Left renal pelvis (tissue), 4 donors: ENCODE measurements around the gene RAD23A. TPM values are rescaled to one million over a fixed set of nuclear protein-coding genes. Genes with fewer than 3 reads are reported as not detected.

ENCODE experiments used
- DNase-seq, 4 donors: peaks; one replicate each; pipeline ENCODE4 v3.0.0-alpha.2; 2013; ENCODE audit warnings: low read depth in 4 of 4, low spot score in 3 of 4
- polyA plus RNA-seq, 4 donors: library from polyadenylated mRNA; unstranded; fragments of 120-200 nt; gene quantifications; one replicate each; pipeline ENCODE4 v1.2.1, GENCODE V29; 2013; ENCODE audit not compliant: insufficient read length in 4 of 4

RAD23A gene
- polyA plus RNA-seq, 4 donors, result 68.2 to 96.0 (median 74.4) TPM

DNA sequence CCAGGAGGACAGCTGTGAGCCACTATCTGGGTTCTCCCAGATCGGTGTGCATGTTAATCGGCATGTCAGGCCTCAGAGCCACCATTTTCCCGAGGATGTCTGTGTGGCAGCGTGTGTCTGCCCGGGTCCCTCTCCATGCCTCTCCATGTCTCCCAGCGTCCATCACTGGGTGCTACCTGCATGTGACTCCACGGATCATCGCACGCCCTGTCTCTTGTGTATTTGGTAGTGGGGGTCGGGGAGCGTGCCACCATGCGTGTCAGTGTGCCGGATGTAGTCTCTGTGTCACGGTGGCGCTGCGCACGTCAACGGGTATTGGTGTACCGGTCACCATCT lies 55.5 kb downstream of the RAD23A start:
- DNase-seq, result no peak

DNA sequence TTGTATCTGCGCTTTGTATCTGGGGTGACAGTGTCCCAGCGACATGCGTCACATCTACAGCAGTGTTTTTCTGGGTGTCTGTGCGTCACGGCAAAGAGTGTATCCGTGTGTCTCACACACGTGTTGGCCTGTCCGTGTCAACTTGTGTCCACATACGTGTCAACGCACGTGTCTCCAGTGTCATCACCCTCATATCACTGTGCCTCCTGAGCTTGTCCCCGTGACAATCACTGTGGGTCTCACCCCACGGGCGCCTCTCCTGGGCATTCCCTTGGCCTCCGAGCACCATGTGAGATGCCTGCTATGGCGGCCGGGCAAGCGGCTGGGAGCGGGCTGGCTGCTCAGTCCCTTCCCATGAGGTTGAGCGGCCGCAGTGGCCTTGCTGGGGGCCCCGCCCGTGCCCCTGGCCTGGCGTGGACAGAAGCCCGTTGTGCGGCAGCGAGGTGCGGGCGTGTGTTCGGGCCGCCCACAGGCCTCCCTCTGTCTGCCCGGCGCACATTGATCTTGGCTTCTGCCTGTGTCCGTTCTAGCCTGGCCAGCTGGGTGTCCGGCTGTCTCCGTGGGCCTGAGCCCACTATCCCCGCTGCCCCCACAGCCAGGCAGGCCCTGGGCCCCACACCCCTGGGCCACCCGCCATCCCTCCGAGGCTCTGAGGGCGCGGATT lies 56.0 kb downstream of the RAD23A start:
- DNase-seq, result no peak

DNA sequence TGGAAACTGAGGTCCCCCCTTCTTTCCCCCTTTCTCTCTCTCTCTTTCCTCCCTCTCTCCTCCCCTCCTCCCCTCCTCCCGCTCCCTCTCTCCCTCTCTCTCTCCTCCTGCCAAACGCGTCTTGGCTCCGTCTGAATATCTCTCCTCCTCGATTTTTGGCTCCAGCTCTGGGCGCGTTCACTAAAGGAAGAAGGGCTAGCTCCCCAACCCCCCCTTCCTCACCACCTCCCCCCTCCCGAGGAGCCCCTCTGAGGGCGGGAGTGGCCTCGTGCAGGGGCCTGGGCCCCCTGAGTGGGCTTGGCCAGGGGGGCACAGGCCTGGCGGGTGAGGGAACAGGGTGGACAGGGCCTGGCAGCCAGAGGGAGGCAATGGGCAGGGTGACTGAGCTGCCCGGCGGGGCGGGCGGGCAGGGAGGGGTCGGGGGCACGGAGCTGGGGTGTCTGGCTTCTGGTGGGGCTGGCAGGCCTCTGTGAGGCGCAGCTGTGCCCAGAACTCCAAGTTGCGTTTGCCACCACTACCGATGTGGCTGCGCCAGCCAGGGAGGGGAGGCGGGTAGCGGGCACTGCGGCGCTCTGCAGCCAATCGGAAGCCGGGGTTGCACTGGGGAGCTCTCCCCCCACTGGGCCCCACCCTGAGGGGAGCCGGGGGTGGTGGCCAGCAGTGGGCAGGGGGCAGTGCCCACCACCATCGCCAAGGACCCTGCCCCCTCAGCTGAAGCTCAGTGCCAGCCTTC lies 56.7 kb downstream of the RAD23A start:
- DNase-seq, result no peak

DNA sequence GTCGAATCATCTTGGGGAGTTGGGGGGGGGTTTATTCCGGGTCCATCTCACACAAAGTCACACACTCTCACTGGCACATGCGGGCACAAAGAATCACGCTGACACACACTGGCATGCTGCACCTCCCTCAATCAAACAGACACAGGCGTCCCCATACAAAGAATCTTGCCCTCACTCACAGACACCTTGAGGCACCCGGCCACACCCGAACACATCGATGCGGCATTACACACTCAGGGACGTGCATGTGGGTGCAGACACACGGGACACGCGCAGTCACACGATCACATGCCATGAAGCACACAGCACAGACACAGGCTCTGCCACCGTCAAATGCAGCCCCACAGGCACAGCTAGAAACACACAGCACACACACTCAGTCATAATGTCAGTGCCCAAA lies 57.4 kb downstream of the RAD23A start:
- no peak for DNase-seq

Other genes starting within 250 kb of the RAD23A start
- 10 to 100 TPM in 3 of 4 donors, 1 to 10 TPM in 1; 5.8 to 18.7 (median 11.3) TPM for gene FBXW9, start 249.2 kb upstream of the RAD23A start, polyA plus RNA-seq
- 10 to 100 TPM; 60.5 to 82.1 (median 69.8) TPM for gene TNPO2, start 221.9 kb upstream of the RAD23A start, polyA plus RNA-seq
- gene TRIR, start 211.2 kb upstream of the RAD23A start, polyA plus RNA-seq, result 100 to 1,000 TPM; 139 to 201 (median 152) TPM
- gene GET3, start 208.4 kb upstream of the RAD23A start, polyA plus RNA-seq, result 10 to 100 TPM; 70.6 to 94.6 (median 77.6) TPM
- gene BEST2, start 194.1 kb upstream of the RAD23A start, polyA plus RNA-seq, result under 1 TPM in 1 of 4 donors, not detected in 3; 0.23 TPM
- gene HOOK2, start 170.3 kb upstream of the RAD23A start, polyA plus RNA-seq, result 10 to 100 TPM; 17.8 to 90.4 (median 45.4) TPM
- gene JUNB, start 154.4 kb upstream of the RAD23A start, polyA plus RNA-seq, result 100 to 1,000 TPM in 1 of 4 donors, 10 to 100 TPM in 3; 13.8 to 678 (median 32.3) TPM
- gene PRDX2, start 144.1 kb upstream of the RAD23A start, polyA plus RNA-seq, result 100 to 1,000 TPM; 242 to 339 (median 290) TPM
- gene THSD8, start 143.8 kb upstream of the RAD23A start, polyA plus RNA-seq, result 10 to 100 TPM in 1 of 4 donors, 1 to 10 TPM in 3; 5.8 to 12.9 (median 8.2) TPM
- 10 to 100 TPM; 25.6 to 38.5 (median 29.9) TPM for gene RNASEH2A, start 139.3 kb upstream of the RAD23A start, polyA plus RNA-seq
- gene RTBDN, start 111.3 kb upstream of the RAD23A start, polyA plus RNA-seq, result under 1 TPM in 2 of 4 donors, not detected in 2; 0.20 to 0.29 TPM
- gene MAST1, start 107.3 kb upstream of the RAD23A start, polyA plus RNA-seq, result 1 to 10 TPM in 3 of 4 donors, under 1 TPM in 1; 0.94 to 1.7 (median 1.2) TPM
- 10 to 100 TPM; 12.0 to 14.0 (median 12.6) TPM for gene DNASE2, start 64.4 kb upstream of the RAD23A start, polyA plus RNA-seq
- 1 to 10 TPM in 1 of 4 donors, under 1 TPM in 3; 0.19 to 3.4 (median 0.34) TPM for gene KLF1, start 58.7 kb upstream of the RAD23A start, polyA plus RNA-seq
- gene GCDH, start 54.7 kb upstream of the RAD23A start, polyA plus RNA-seq, result 10 to 100 TPM; 14.9 to 36.7 (median 26.0) TPM
- gene SYCE2, start 26.6 kb upstream of the RAD23A start, polyA plus RNA-seq, result 1 to 10 TPM; 2.0 to 5.4 (median 2.7) TPM
- gene FARSA, start 12.2 kb upstream of the RAD23A start, polyA plus RNA-seq, result 10 to 100 TPM; 32.3 to 59.0 (median 45.4) TPM
- 100 to 1,000 TPM; 715 to 943 (median 905) TPM for gene CALR, start 7.3 kb upstream of the RAD23A start, polyA plus RNA-seq
- 10 to 100 TPM; 23.2 to 46.5 (median 28.4) TPM for gene GADD45GIP1, start 11.4 kb downstream of the RAD23A start, polyA plus RNA-seq
- gene DAND5, start 23.7 kb downstream of the RAD23A start, polyA plus RNA-seq, result under 1 TPM in 2 of 4 donors, not detected in 2; 0.08 to 0.10 TPM
- 100 to 1,000 TPM in 1 of 4 donors, 10 to 100 TPM in 3; 18.9 to 130 (median 23.3) TPM for gene NFIX, start 49.6 kb downstream of the RAD23A start, polyA plus RNA-seq
- gene LYL1, start 157.0 kb downstream of the RAD23A start, polyA plus RNA-seq, result 1 to 10 TPM; 3.5 to 8.1 (median 5.3) TPM
- gene TRMT1, start 170.9 kb downstream of the RAD23A start, polyA plus RNA-seq, result 10 to 100 TPM; 26.0 to 44.9 (median 35.0) TPM
- gene NACC1, start 172.4 kb downstream of the RAD23A start, polyA plus RNA-seq, result 10 to 100 TPM; 12.7 to 33.2 (median 22.0) TPM
- gene STX10, start 204.5 kb downstream of the RAD23A start, polyA plus RNA-seq, result 10 to 100 TPM; 55.8 to 71.7 (median 57.1) TPM
- gene IER2, start 204.5 kb downstream of the RAD23A start, polyA plus RNA-seq, result 100 to 1,000 TPM in 1 of 4 donors, 10 to 100 TPM in 3; 50.6 to 480 (median 68.7) TPM